NCI-H226 (cell line): ENCODE results near the gene TDRD12.

Experiments used
- DNase-seq: peaks from one replicate; pipeline ENCODE4 v3.0.0-alpha.2; 2015

The TDRD12 gene

GRCh38 chr19:32869966-32870573 is 150.5 kb downstream of the TDRD12 start:
- DNase-seq: no peak

- DNase-seq: no peak
These were observed 151.4 kb downstream of the TDRD12 start for GRCh38 chr19:32870981-32871451.

- no peak for DNase-seq
These were observed 152.8 kb downstream of the TDRD12 start for GRCh38 chr19:32872391-32872790.

GRCh38 chr19:32873247-32873959 is 153.8 kb downstream of the TDRD12 start:
- DNase-seq: no peak

- no peak for DNase-seq
These were observed 155.0 kb downstream of the TDRD12 start for GRCh38 chr19:32874605-32875004.

- no peak for DNase-seq
These were observed 155.9 kb downstream of the TDRD12 start for GRCh38 chr19:32875428-32875827.

GRCh38 chr19:32876236-32876918 is 156.8 kb downstream of the TDRD12 start:
- no peak for DNase-seq

- DNase-seq: no peak
These were observed 157.3 kb downstream of the TDRD12 start for GRCh38 chr19:32876919-32877285.
